Stimulated activated CD4-positive, alpha-beta T cell treated with anti-CD3 and anti-CD28 coated beads, Interleukin-2, amount 100 ng/mL, for 4 hours (primary cell): ENCODE results near the gene NRN1L.
"Not testable (repeated sequence)": the region's sequence is repeated elsewhere in the genome, so short reads cannot be mapped to it uniquely, and the experiment has no call there.

Source experiments
- DNase-seq: peaks from one replicate; pipeline ENCODE4 v3.0.0-alpha.2; 2020; ENCODE audit warnings: low read depth

The NRN1L gene

DNA sequence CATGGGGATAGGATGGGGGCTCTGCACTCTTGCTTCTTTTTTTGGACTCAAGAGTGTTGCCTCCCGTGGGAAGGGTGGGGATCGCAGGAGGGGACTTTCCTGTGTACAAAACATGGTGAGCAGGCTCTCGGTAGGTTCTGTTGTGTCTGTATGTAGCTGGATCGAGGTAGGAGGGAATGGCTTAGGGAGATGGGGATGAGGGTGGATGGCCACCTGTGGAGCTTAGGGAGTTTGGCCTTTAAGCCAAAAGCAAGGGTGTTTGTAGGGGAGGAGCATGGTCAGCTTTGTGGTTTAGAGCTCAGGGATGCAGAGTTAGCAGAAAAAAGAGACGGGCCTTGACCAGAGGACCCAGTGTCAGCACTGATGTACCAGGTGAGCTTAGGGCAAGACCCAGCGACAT, 22.8 kb upstream of the NRN1L start:
- DNase-seq = no peak

DNA sequence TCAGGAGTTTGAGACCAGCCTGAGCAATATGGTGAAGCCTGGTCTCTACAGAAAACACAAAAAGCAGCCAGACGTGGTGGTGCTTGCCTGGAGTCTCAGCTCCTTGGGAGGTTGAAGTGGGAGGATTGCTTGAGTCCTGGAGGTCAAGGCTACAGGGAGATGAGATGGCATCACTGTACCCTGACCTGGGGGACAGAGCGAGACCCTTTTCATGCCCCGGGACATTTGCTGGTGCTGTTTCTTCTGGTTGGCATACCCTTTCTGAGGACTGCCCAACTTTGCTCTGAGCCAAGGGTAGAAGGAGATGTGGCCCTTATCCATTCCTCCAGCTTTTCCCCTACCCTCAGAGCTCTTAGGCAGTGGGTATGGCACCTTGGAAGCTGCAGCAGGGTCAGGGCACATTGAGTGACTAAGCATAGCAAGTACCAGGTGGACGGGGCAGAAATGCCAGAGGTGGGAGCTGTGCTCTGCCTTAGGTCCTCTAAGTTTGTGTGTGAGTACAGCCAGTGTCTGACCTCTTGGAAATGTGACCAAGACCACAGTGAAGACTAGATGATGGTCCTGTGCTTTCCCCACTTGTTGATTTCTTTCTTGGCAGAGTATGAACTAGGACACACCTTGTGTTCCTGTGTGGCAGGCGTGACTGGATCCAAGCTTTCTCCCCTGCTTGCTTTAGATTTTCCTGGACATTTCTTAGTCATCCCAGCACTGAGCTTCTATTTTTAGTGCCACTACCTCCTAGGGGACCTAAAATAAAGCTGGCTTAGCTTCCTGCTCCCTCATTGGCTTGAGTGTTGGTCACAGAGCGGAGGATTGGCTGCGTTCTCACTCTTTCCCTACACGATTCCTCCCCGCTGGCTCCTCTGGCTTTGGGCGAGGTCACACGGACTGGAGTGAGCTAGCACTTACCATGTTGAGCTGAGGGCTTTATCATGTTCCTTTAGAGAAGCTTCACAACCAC, 21.8 kb upstream of the NRN1L start:
- no peak for DNase-seq

DNA sequence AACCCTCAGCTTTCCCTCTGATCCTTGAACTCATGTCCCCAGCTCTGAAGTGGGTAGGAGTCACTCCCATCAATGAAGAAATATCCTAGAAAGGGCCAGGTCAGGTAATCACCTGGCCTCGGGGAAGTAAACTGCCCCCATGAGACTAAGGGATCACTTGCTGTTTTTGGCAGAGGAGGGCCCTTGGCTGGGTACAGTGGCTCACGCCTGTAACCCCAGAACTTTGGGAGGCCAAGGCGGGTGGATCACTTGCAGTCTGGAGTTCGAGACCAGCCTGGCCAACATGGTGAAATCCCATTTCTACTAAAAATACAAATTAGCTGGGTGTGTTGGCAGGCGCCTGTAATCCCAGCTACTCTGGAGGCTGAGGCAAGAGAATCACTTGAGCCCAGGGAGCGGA, 20.6 kb upstream of the NRN1L start:
- DNase-seq = not testable (repeated sequence)

DNA sequence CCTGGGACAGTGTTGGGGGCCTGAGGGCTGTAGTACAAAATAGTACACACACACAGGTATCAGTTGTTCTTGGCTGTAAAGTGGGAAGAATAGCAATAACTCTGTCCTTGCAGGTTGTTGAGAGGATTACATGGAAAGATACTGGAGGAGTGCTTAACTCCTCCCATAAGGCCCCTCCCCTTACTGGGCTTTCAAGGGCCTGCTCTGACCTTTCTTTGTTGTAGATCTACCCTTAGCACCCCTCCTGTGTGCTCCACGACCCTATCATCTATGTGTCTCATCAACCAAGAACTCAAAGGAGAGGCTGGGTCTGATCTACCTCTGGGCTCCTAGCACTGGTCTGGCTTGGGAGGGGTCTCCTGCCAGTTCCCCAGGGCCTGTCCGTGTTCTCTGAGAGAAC, 20.1 kb upstream of the NRN1L start:
- no peak for DNase-seq

DNA sequence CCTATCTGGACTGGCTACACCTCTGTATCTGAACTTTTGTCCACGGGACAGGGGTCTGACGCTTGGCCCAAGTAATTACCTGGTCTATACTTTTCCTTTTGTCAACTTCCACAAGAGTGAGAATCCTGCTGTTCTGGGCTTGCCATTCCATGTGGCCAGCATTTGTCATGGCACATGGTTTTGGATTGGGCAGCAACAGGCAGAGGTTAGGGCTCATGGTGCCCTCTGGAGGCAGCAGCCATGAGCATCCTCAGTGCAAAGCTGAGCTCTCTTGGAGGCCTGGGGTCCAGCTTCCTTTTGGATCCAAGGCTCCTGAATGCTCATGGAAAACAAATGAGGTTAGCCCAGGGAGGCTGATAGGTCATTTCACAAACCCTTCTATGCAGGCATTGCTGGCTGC, 19.4 kb upstream of the NRN1L start:
- no peak for DNase-seq

DNA sequence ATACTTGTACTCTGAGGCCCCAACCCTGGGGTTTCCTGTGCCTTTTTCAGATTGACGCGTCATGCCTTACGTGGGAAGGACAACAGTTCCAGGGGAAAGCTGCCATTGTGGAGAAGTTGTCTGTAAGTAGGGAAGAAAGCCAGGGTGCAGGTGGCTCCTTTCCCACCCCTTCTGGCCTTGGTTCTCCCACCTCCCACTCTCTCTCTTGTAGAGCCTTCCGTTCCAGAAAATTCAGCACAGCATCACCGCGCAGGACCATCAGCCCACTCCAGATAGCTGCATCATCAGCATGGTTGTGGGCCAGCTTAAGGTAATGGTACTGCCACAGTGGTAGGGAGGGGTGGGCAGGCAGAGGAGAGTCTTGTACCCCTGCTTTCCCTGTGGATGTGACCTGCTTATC, 16.4 kb upstream of the NRN1L start:
- no peak for DNase-seq

DNA sequence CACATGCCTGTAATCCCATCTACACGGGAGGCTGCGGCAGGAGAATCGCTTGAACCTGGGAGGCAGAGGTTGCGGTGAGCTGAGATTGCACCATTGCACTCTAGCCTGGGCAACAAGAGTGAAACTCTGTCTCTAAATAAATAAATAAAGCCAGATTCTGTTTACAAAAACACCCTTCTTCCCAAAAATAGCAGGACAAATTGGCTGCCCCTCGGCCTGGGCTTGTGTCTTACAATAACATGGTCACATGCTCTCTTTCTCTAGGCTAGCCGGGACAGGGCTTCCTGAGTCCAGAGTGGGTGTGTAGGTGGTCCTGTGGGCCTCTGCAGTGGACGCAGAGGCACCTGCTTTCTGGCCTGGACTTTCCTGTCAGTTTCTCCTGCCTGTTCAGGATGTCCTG, 15.0 kb upstream of the NRN1L start:
- DNase-seq = no peak

DNA sequence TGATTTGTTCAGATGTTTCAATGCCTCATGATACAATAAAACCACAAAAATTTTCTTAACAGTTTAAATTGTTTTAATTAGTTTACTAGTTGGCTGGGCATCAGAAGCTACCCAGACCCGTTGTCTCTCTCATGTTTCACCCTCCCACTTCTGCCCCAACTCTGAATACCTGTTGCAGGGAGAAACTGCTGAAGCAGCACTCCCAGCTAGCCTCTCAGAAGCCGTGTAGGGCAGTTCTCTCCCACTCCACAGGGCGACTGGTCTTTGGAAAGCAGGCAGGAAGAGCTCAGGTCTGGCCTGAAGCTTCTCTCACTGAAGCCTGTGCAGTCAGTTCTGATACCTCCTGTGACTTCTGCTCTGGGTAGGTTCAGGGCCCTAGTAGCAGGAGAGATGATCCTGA, 13.4 kb upstream of the NRN1L start:
- no peak for DNase-seq

DNA sequence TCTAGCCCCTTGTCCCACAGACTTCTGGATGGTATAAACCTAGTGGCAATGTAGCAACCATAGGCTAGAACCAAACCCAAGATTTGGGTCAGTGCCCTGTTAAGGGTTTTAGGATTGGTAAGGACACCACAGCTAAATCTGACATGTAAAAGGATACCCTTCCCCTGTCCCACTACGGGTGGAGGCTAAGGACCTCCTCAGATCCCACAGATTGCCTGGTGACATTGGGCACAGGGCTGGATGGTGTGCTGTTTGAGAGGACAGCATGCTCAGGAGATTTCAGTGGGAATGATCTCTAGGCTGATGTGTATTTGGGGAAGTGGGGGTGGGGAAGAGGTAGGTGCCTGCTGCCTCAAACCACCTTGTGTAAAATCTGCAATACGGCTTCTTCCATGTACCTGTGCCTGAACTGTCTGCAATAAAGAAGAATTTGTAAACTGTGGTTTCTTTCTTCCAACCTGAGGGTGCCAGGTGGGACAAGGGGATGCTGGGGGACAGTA, 12.5 kb upstream of the NRN1L start:
- no peak for DNase-seq

DNA sequence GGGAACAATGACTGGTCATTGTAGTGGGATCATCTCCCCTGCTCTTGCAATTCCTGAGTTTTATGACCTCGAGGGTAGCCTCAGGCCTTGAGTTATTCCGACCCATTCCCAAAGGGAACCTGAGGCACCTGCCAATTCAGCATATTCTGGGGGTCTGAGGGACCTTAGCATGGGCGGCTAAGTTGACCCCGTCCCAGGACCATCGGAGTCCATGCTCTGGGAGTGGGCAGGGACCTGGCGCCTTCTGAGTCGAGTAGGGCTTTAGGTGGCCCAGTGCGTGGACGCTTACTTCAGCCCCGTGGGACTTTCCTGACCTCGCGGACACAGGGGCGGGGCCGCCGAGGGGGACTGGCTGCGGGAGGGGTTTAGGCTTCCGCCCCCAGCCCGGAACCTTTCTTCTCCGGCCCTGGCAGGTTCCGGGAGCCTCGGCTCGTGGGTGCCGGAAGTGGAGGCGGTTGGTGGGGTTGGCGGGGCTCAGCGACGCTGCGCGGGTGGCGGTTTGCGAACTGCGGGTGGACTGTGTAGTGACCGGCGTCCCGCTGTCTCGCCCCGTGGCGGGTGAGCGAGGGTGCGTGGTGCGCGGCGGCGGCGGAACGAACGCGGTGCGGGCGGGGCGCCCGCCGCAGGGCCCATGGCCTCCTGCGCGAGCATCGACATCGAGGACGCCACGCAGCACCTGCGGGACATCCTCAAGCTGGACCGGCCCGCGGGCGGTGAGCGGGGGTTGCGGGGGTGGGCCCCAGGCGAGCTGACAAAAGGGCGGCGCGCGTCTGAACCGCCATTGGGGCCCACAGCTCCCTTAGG, 11.9 kb upstream of the NRN1L start, which contains the start of gene EDC4:
EDC4 (plus strand) TSS at position 422 of the 804 bp plus-strand sequence; CDS start at position 632, 210 bp downstream.
- DNase-seq = peak; percentile 79

DNA sequence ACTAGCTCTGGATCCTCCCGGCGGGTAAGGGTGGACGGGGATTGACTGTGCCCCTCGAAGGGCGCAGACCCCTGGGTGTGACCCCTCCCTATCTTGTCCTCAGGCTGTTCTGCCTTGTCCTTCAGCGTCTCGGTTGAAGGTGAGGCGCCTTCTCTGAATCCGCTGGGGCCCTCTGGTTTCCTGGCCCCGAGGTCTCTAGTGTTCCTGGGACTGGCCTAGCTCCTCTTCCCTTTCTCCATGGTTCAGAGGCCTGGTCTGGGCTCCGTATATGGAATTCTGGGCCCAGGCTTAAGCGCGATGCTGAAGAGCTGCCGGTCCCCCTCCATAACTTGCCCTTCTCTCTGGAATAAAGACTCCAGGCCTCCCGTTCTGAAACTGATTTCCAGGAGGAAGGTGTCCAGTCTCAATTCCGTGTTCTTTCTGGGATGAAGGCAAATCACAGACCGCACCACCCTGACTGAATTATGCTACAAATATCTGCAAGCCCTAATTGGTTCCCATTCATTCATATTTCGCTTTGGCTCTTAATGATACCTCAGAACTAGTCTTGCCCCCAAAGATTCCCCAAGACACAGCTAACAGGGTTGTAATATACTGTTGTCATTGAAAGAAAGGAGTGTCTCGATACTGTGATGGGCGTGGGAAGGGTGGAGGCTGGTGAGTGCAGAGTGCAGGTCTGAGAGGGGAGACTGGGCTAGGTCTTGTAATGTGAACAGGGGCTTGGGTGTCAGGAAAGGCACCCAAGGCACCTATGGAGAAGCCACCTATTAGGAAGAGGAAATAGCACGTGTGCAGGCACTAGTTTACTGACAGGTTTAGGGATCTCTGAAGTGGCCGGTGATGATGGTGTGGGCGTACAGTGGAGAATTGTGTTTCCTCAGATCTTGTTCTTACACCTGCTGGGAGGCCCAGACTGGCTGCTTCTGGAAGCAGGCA, 11.0 kb upstream of the NRN1L start:
- no peak for DNase-seq

DNA sequence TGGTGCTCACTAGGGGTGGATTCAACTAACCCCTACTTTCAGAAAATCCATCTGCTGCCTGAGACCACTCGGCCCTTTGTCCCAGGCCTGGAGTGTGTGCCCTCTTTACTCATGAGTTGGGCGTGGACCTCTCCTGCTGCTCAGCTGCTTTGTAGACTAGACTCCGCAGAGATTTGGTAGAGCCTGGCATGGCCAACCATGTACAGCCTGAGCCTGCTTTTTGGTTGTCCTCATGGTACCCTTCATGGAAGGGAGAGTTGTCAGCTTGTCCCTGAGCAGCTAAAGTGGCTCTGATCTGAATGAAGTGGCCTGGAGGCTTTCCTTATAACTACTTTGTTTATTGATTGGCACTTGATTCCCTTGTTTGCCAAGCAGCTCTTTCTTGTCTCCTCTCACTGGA, 10.3 kb upstream of the NRN1L start:
- DNase-seq = no peak

DNA sequence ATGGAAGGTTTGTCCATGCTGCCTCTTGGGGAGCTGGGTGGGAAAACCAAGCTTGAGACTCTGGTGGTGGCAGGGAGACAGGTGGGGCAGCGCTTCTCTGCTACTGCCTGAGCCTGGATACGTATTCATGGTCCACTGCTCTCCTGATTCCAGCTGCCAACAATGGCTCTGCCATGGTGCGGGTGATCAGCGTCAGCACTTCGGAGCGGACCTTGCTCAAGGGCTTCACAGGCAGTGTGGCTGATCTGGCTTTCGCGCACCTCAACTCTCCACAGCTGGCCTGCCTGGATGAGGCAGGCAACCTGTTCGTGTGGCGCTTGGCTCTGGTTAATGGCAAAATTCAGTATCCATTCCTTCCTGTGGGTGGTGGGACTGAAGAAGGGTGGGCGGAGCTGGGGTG, 7.6 kb upstream of the NRN1L start:
- no peak for DNase-seq

DNA sequence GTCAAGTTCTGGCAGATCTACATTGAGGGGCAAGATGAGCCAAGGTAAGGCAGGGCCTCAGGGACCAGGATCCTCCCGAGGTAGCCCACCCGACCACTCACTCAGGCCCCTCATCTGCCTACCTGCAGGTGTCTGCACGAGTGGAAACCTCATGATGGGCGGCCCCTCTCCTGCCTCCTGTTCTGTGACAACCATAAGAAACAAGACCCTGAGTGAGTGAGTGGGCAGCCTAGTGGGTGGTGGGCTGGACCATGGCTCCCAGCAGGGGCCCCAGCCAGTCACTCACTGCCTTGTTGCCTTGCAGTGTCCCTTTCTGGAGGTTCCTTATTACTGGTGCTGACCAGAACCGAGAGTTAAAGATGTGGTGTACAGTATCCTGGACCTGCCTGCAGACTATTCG, 6.5 kb upstream of the NRN1L start:
- DNase-seq = no peak

DNA sequence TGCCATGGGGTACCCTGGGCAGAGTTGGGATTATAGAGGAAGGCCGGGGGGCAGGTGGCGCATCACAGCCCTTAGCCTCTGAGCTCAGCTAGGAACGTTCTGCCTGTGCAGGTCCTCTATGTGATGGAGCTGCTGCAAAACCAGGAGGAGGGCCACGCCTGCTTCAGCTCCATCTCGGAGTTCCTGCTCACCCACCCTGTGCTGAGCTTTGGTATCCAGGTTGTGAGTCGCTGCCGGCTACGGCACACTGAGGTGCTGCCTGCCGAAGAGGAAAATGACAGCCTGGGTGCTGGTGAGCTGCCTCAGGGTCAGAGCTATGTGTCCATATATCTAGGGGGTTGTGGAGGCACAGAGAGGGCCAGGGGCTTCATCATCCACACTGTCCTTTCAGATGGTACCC, 5.8 kb upstream of the NRN1L start:
- DNase-seq = no peak

DNA sequence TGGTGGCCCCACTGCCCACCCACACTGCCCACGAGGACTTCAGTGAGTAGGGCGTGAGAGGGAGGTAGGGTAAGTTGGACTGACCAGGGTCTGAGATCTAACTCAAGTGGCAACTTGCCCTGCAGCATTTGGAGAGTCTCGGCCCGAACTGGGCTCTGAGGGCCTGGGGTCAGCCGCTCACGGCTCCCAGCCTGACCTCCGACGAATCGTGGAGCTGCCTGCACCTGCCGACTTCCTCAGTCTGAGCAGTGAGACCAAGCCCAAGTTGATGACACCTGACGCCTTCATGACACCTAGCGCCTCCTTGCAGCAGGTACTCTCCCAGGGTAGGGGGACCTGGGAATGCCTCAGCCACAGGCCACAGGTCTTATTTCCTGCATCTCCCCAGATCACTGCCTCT, 5.2 kb upstream of the NRN1L start:
- no peak for DNase-seq

DNA sequence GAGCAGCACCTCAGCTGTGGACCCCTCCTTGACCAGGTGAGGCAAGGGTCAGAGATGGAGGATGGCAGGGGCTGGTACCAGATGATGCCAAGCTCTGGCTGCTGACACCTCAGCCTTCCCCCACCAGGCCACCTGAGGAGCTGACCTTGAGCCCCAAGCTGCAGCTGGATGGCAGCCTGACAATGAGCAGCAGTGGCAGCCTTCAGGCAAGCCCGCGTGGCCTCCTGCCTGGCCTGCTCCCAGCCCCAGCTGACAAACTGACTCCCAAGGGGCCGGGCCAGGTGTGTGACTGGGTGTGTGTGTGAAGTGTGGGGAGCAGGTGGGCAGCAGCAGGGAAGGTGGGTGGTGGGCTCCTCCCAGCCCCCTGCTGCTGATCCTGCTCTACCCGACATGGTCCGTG, 4.7 kb upstream of the NRN1L start:
- DNase-seq = no peak

DNA sequence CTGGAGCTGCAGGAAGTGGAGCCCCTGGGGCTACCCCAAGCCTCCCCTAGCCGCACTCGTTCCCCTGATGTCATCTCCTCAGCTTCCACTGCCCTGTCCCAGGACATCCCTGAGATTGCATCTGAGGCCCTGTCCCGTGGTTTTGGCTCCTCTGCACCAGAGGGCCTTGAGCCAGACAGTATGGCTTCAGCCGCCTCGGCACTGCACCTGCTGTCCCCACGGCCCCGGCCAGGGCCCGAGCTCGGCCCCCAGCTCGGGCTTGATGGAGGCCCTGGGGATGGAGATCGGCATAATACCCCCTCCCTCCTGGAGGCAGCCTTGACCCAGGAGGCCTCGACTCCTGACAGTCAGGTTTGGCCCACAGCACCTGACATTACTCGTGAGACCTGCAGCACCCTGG, 4.1 kb upstream of the NRN1L start:
- DNase-seq = no peak

DNA sequence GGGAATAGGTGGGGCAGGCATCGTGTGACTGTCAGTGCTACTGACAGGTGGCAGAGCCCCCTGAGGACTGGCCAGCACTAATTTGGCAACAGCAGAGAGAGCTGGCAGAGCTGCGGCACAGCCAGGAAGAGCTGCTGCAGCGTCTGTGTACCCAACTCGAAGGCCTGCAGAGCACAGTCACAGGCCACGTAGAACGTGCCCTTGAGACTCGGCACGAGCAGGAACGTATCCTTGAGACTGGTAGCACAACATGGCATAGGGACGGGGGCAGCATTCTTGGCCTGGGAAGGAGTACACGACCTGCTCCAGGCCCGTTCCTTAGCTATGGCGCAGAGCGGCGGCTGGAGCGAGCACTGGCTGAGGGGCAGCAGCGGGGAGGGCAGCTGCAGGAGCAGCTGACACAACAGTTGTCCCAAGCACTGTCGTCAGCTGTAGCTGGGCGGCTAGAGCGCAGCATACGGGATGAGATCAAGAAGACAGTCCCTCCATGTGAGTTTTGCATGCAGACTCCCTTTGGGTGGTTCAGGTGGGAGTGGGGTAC, 3.0 kb upstream of the NRN1L start:
- no peak for DNase-seq

DNA sequence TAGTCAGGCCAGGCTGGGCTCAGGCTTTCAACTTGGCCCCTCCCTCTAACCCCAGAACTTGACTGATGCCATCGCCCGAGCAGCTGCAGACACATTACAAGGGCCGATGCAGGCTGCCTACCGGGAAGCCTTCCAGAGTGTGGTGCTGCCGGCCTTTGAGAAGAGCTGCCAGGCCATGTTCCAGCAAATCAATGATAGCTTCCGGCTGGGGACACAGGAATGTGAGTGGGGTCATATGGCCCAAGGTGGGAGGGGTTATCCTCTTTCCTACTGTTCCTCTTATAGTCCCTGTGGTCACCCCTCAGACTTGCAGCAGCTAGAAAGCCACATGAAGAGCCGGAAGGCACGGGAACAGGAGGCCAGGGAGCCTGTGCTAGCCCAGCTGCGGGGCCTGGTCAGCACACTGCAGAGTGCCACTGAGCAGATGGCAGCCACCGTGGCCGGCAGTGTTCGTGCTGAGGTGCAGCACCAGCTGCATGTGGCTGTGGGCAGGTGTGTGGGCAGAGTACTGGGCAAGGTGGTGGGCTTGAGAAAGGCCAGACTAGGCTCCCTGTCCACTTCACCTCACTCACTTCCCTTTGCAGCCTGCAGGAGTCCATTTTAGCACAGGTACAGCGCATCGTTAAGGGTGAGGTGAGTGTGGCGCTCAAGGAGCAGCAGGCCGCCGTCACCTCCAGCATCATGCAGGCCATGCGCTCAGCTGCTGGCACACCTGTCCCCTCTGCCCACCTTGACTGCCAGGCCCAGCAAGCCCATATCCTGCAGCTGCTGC, 2.1 kb upstream of the NRN1L start:
- no peak for DNase-seq
